H1 (cell line): Measurements from ENCODE around the gene MLNR. TPM values are rescaled to one million over a fixed set of nuclear protein-coding genes. Genes with fewer than 3 reads are reported as not detected.

ENCODE experiments used
- CTCF ChIA-PET: fragments of 300-600 bp; sonication (Branson Sonifier 250); formaldehyde crosslinking; loops from one replicate; lab custom pipeline; 2021; ENCODE audit not compliant: partially characterized antibody; lab: Charles Lee
- POLR2A ChIA-PET: fragments of 300-600 bp; sonication (Branson Sonifier 250); formaldehyde crosslinking; loops from one replicate; lab custom pipeline; 2021; ENCODE audit warnings: inconsistent platforms; ENCODE audit not compliant: partially characterized antibody; lab: Charles Lee
- DNase-seq, 2 experiments: peaks; one replicate each; pipeline versions ENCODE4 v3.0.0 to v3.0.0-alpha.2; 2010 to 2022; ENCODE audit warnings: low spot score in 2 of 2, low read depth in 1 of 2, mixed read lengths in 1 of 2
- FAIRE-seq: peaks from 2 replicates; lab custom pipeline; 2011; peaks lifted over from hg19 to GRCh38; lab: Jason Lieb, UNC
- H2AFZ ChIP-seq: 2 replicates; pipeline ENCODE4 v1.8.1; 2012; ENCODE audit warnings: low read length, inconsistent platforms
- H2AK5ac ChIP-seq: 2 replicates; pipeline ENCODE4 v1.6.1; 2013; ENCODE audit warnings: low read depth, low read length
- H2BK120ac ChIP-seq: replicated peaks from 2 replicates; pipeline ENCODE3; 2013; ENCODE audit warnings: low read depth, low read length, inconsistent platforms
- H2BK12ac ChIP-seq: 2 replicates; pipeline ENCODE4 v1.6.1; 2013; ENCODE audit warnings: low read depth, low read length
- H2BK15ac ChIP-seq: 2 replicates; pipeline ENCODE4 v1.6.1; 2013; ENCODE audit warnings: low read length
- H2BK20ac ChIP-seq: 2 replicates; pipeline ENCODE4 v1.6.1; 2013; ENCODE audit warnings: low read length
- H2BK5ac ChIP-seq: 2 replicates; pipeline ENCODE4 v1.6.1; 2013; ENCODE audit warnings: low read depth, low read length
- H3K14ac ChIP-seq: 2 replicates; pipeline ENCODE4 v1.6.1; 2013; ENCODE audit warnings: inconsistent platforms; ENCODE audit not compliant: insufficient read length
- H3K18ac ChIP-seq: 2 replicates; pipeline ENCODE4 v1.6.1; 2013; ENCODE audit warnings: low read length; ENCODE audit errors: extremely low read depth
- H3K23ac ChIP-seq: 2 replicates; pipeline ENCODE4 v1.6.1; 2013; ENCODE audit warnings: inconsistent platforms; ENCODE audit not compliant: insufficient read length
- H3K23me2 ChIP-seq: 2 replicates; pipeline ENCODE4 v1.6.1; 2013; ENCODE audit warnings: low read depth, low read length
- H3K27ac ChIP-seq: 2 replicates; pipeline ENCODE4 v1.6.1; 2011; ENCODE audit warnings: low read depth, low read length, inconsistent platforms
- H3K27me3 ChIP-seq, 4 experiments: replicated peaks in 1 of 4; 1 replicate in 1 of 4; 2 replicates in 3 of 4; pipeline versions ENCODE4 v1.6.1 to v1.8.1; 2011 to 2013; ENCODE audit warnings: low read length in 3 of 4, mild to moderate bottlenecking in 3 of 4, inconsistent platforms in 2 of 4, mixed read lengths in 2 of 4, moderate library complexity in 1 of 4; ENCODE audit not compliant: control insufficient read depth in 3 of 4, insufficient read depth in 3 of 4; ENCODE audit errors: extremely low read depth in 1 of 4
- H3K36me3 ChIP-seq, 4 experiments: 2 replicates each; pipeline versions ENCODE4 v1.6.1 to v1.8.1; 2011 to 2013; ENCODE audit warnings: mild to moderate bottlenecking in 4 of 4, low read length in 3 of 4, moderate library complexity in 2 of 4, control low read depth in 1 of 4, inconsistent platforms in 1 of 4; ENCODE audit not compliant: insufficient read depth in 4 of 4, control insufficient read depth in 2 of 4
- H3K4ac ChIP-seq: replicated peaks from 2 replicates; pipeline ENCODE3; 2013; ENCODE audit warnings: low read length, low read depth, mixed read lengths, inconsistent platforms; ENCODE audit not compliant: insufficient read length
- H3K4me1 ChIP-seq, 4 experiments: replicated peaks in 1 of 4; 1 replicate in 1 of 4; 2 replicates in 3 of 4; pipeline versions ENCODE4 v1.6.1 to v1.8.1; 2011 to 2013; ENCODE audit warnings: low read length in 3 of 4, inconsistent platforms in 2 of 4, mixed read lengths in 1 of 4; ENCODE audit not compliant: insufficient read depth in 4 of 4, control insufficient read depth in 3 of 4
- H3K4me2 ChIP-seq, 2 experiments: 2 replicates each; pipeline versions ENCODE4 v1.6.1 to v1.8.1; 2011 to 2013; ENCODE audit warnings: low read depth in 2 of 2, low read length in 2 of 2, control low read depth in 1 of 2, inconsistent platforms in 1 of 2, mild to moderate bottlenecking in 1 of 2; ENCODE audit not compliant: insufficient read depth in 1 of 2
- H3K4me3 ChIP-seq, 4 experiments: fragments of 200-600, 300-600 bp in 1 of 4; sonication (generic), shearing (Covaris generic), sonication (Bioruptor Twin) in 1 of 4; 2 replicates each; pipeline versions ENCODE4 v1.5.1 to v1.8.1; 2011 to 2016; ENCODE audit warnings: low read length in 4 of 4, low read depth in 3 of 4, control low read depth in 2 of 4, inconsistent platforms in 2 of 4, mild to moderate bottlenecking in 2 of 4, mixed read lengths in 1 of 4, moderate library complexity in 1 of 4; ENCODE audit not compliant: insufficient read depth in 2 of 4; ENCODE audit errors: extremely low read depth in 1 of 4
- H3K56ac ChIP-seq: replicated peaks from 2 replicates; pipeline ENCODE3; 2013; ENCODE audit warnings: low read depth, mild to moderate bottlenecking, mixed read lengths, low read length, inconsistent platforms; ENCODE audit not compliant: insufficient read length
- H3K79me1 ChIP-seq: 2 replicates; pipeline ENCODE4 v1.6.1; 2013; ENCODE audit warnings: low read depth, low read length, control low read depth
- H3K79me2 ChIP-seq, 2 experiments: 2 replicates each; pipeline versions ENCODE4 v1.6.1 to v1.8.1; 2012 to 2013; ENCODE audit warnings: low read length in 2 of 2, mild to moderate bottlenecking in 2 of 2, inconsistent platforms in 1 of 2; ENCODE audit not compliant: insufficient read depth in 2 of 2, control insufficient read depth in 1 of 2
- H3K9ac ChIP-seq, 4 experiments: replicated peaks in 1 of 4; 1 replicate in 1 of 4; 2 replicates in 3 of 4; pipeline versions ENCODE4 v1.6.1 to v1.8.1; 2011 to 2013; ENCODE audit warnings: low read depth in 3 of 4, low read length in 3 of 4, control low read depth in 2 of 4, mild to moderate bottlenecking in 2 of 4, moderate library complexity in 2 of 4, inconsistent platforms in 1 of 4; ENCODE audit errors: extremely low read depth in 1 of 4
- H3K9me3 ChIP-seq, 2 experiments: 2 replicates each; pipeline versions ENCODE4 v1.6.1 to v1.8.1; 2012 to 2013; ENCODE audit warnings: mild to moderate bottlenecking in 2 of 2, moderate library complexity in 2 of 2, control low read depth in 1 of 2, inconsistent platforms in 1 of 2, low read depth in 1 of 2, low read length in 1 of 2, mixed read lengths in 1 of 2; ENCODE audit not compliant: insufficient read depth in 2 of 2
- H4K20me1 ChIP-seq, 2 experiments: replicated peaks in 1 of 2; 2 replicates each; pipeline versions ENCODE3 to v1.8.1; 2011 to 2013; ENCODE audit warnings: inconsistent platforms in 2 of 2, low read length in 2 of 2, mild to moderate bottlenecking in 1 of 2; ENCODE audit not compliant: insufficient read depth in 2 of 2, control insufficient read depth in 1 of 2
- H4K5ac ChIP-seq: 2 replicates; pipeline ENCODE4 v1.6.1; 2013; ENCODE audit warnings: low read length, low read depth, mixed read lengths, inconsistent platforms; ENCODE audit not compliant: insufficient read length
- H4K8ac ChIP-seq: 2 replicates; pipeline ENCODE4 v1.8.0; 2013; ENCODE audit warnings: mild to moderate bottlenecking, moderate library complexity, low read length, inconsistent platforms; ENCODE audit not compliant: insufficient read depth; ENCODE audit errors: extremely low read depth
- H4K91ac ChIP-seq: replicated peaks from 2 replicates; pipeline ENCODE3; 2013; ENCODE audit warnings: low read length, mixed read lengths, inconsistent platforms; ENCODE audit not compliant: insufficient read length
- ATF3 ChIP-seq: IDR thresholded peaks from 2 replicates; pipeline ENCODE4 v1.6.1; 2011; ENCODE audit warnings: low read depth, mild to moderate bottlenecking, low read length; ENCODE audit not compliant: insufficient read depth
- SIX5 ChIP-seq: IDR thresholded peaks from 2 replicates; pipeline ENCODE4 v1.6.1; 2011; ENCODE audit warnings: mild to moderate bottlenecking, low read depth, low read length
- WGBS, 2 experiments: shearing (Covaris generic) in 1 of 2; methylation state at CpG; one replicate each; pipeline versions ENCODE4 v1.1.6 to v1.1.7; 2013 to 2015; ENCODE audit warnings: low lambda C conversion rate in 2 of 2, mixed read lengths in 2 of 2, inconsistent platforms in 1 of 2, low coverage in 1 of 2, missing lambda C conversion rate in 1 of 2; ENCODE audit not compliant: insufficient replicate concordance in 2 of 2, insufficient coverage in 1 of 2, insufficient read length in 1 of 2; ENCODE audit errors: extremely low coverage in 1 of 2, missing lambda C conversion rate in 1 of 2; 5-methylcytosine and 5-hydroxymethylcytosine counted together
- polyA plus RNA-seq, 7 experiments: library from polyadenylated mRNA; depleted of rRNA in 3 of 7; stranded (reverse) in 5 of 7; unstranded in 2 of 7; fragments of >200 nt in 5 of 7; fragments of 200-250 nt in 2 of 7; gene quantifications; 1 replicate in 5 of 7; 2 replicates in 1 of 7; 4 replicates in 1 of 7; pipeline versions ENCODE4 v1.2.1 to v1.2.3, GENCODE V29; 2011 to 2013; ENCODE audit warnings: missing spikeins in 2 of 7, mixed read lengths in 2 of 7
- total RNA-seq: library from RNA; stranded (reverse); fragmentation: NEBNext Ultra II Directional; extraction: Animal tissue kit (Norgen Biotek cat#: 25700); gene quantifications from 2 replicates; pipeline ENCODE4 v1.2.1, GENCODE V29; 2021

The MLNR gene
- total and polyA plus RNA-seq, 2 of the 8 experiments (the other 6 are each of a cell fraction or from before 2014, with no cell fraction given), result 0.24 to 0.29 TPM

DNA sequence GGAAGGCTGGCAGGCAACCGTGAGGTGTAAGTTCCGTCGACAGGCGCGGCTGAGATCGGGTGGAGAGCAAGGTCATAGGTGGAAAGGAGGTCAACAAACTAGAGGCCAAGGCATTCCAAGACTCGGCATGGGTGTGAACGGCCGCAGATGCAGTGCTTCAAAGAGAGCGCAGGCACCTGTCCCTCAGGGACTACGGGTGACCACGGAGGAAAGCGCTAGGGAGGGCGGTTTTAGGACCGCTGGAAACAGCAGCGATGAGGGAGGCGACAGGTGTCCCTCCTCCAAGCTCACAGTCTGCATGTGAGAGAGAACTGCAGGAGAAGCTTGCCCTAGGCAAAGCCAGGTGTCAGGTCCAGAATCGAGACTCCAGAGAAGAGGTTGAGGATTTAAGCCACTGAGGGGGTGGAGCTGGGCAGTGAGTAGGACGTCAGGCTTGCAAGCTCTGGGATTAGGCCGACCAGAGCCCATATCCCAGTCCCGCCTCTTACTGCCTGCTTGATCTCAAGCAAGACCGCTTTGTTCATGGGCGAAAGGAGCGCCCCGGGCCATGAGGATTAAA is 1.6 kb upstream of the MLNR start:
- H3K23me2 ChIP-seq, result peaks cover 20% of the 10 kb centered on the region
- H3K18ac ChIP-seq, result 0 out of 2 replicates have a peak overlapping the region, but pooled peaks have one; percentile 34
- H3K27ac ChIP-seq, result no peak overlapping the region
- H3K9me3 ChIP-seq, result no peaks in the 10 kb centered on the region
- H3K36me3 ChIP-seq, result peaks cover 0 to 4% (median 0%) of the 10 kb centered on the region in 4 experiments; a peak in 1 of 8 replicates
- H3K56ac ChIP-seq, result no peak overlapping the region
- peak overlapping the region; percentile 89; the same call in 1 of the 2 replicates for H2BK12ac ChIP-seq
- H3K4ac ChIP-seq, result no peak overlapping the region
- peak overlapping the region; percentile 72 for H2AFZ ChIP-seq
- H2AK5ac ChIP-seq, result no peak overlapping the region
- no peak overlapping the region for H3K14ac ChIP-seq
- no peak overlapping the region for H4K91ac ChIP-seq
- peaks cover 0 to 2% of the 10 kb centered on the region in 2 experiments for H4K20me1 ChIP-seq
- POLR2A ChIA-PET, result interaction anchor here (0.6 to 1.3 kb wide), 2 partner anchors 10 to 239 kb away, joined by 3 to 4 read pairs; no protein-coding TSS in a partner anchor
- CTCF ChIA-PET, result interaction anchor here (0.7 to 1.2 kb wide), 3 partner anchors 22 to 63 kb away, joined by 3 to 6 read pairs (median 3); no protein-coding TSS in a partner anchor
- FAIRE-seq, result no peak
- DNase-seq, result peak in 1 of 2 experiments; percentile 65
- no peak overlapping the region for H4K5ac ChIP-seq
- H3K79me1 ChIP-seq, result no peaks in the 10 kb centered on the region
- H3K79me2 ChIP-seq, result no peaks in the 10 kb centered on the region
- peak overlapping the region; percentile 77 to 78 for H3K4me2 ChIP-seq
- no peak overlapping the region for H3K23ac ChIP-seq
- H3K27me3 ChIP-seq, result peaks cover 49 to 77% (median 73%) of the 10 kb centered on the region in 4 experiments
- no peak overlapping the region for H3K9ac ChIP-seq
- peak overlapping the region; percentile 10; the same call in 1 of the 2 replicates for H2BK5ac ChIP-seq
- no peak overlapping the region for H2BK120ac ChIP-seq
- peak overlapping the region; percentile 30 to 61 (median 39); a peak in 6 of 8 replicates for H3K4me3 ChIP-seq
- H2BK20ac ChIP-seq, result no peak overlapping the region
- peak overlapping the region; percentile 66; the same call in 1 of the 2 replicates for H4K8ac ChIP-seq
- peaks cover 3 to 15% (median 10%) of the 10 kb centered on the region in 4 experiments for H3K4me1 ChIP-seq
- peak overlapping the region; percentile 65; the same call in 1 of the 2 replicates for H2BK15ac ChIP-seq
- 17% methylated on average over 25 of the region's 25 CpGs; no CpG with 5 or more reads in 1 of the 2 experiments for WGBS, 2 experiments
- no peak for TF ChIP-seq ATF3
- no peak for TF ChIP-seq SIX5
